ENCODE measurements around the gene ADARB1. TPM values are rescaled to one million over a fixed set of nuclear protein-coding genes. Genes with fewer than 3 reads are reported as not detected.

Gene ADARB1
- total and polyA plus RNA-seq, 9 of the 15 experiments (the other 6 are each of a cell fraction or from before 2014, with no cell fraction given): 6.7 to 16.0 (median 8.3) TPM

GRCh38 chr21:45064091-45064490 lies 10.3 kb upstream of the ADARB1 start:
- Histone ChIP-seq H3K79me2 (ENCODE audit: control insufficient read depth, insufficient read depth, low read length) (no peaks in the 10 kb centered on the region), H3K27ac (ENCODE audit: extremely low read depth, low read depth, low read length) (no peak overlapping the region), H3K4me3 (no peak overlapping the region), H2AFZ (ENCODE audit: low read depth, low read length) (no peak overlapping the region), H3K36me3 (ENCODE audit: control insufficient read depth, insufficient read depth, low read length) (no peaks in the 10 kb centered on the region), H4K20me1 (replicated peaks; ENCODE audit: control insufficient read depth, insufficient read depth, low read length) (peaks cover 8% of the 10 kb centered on the region), H3K4me2 (ENCODE audit: insufficient read depth, low read length) (no peak overlapping the region), H3K4me1 (replicated peaks in 1 of 2; ENCODE audit: control insufficient read depth in 2 of 2, insufficient read depth in 2 of 2, low read length in 2 of 2) (peaks cover 14 to 24% of the 10 kb centered on the region in 2 experiments; a peak in 4 of 5 replicates), H3K9me3 (replicated peaks; ENCODE audit: control insufficient read depth, insufficient read depth, low read depth, low read length) (no peaks in the 10 kb centered on the region), H3K9me1 (ENCODE audit: control insufficient read depth, insufficient read depth, low read length) (no peaks in the 10 kb centered on the region), H3K27me3 (ENCODE audit: control insufficient read depth in 2 of 2, insufficient read depth in 2 of 2, low read length in 2 of 2) (peaks cover 7 to 22% of the 10 kb centered on the region in 2 experiments; a peak in 4 of 5 replicates), H3K9ac (ENCODE audit: insufficient read depth in 1 of 2, low read depth in 2 of 2, low read length in 2 of 2) (no peak overlapping the region)
- BruUV-seq (replicated peaks): no TSS peak
- CTCF ChIA-PET (ENCODE audit: low intra/inter-chr PET ratio): no interaction called here
- ATAC-seq: no peak
- POLR2A ChIA-PET: interaction anchor here (0.6 to 2.1 kb wide), 4 partner anchors 9 to 685 kb away, joined by 3 to 6 read pairs (median 3); no protein-coding TSS in a partner anchor
- 50% methylated on average over 7 of the region's 8 CpGs for WGBS (ENCODE audit: insufficient coverage, low coverage, missing lambda C conversion rate)
- FAIRE-seq: no peak
- in situ Hi-C loops (cut with MboI) (no loop called here), intact Hi-C loops (cut with micrococcal nuclease) (no loop called here)
- no peak for DNase-seq (ENCODE audit: extremely low read depth in 1 of 4, low spot score in 3 of 4)
- TF ChIP-seq FOXJ3 (CRISPR knock-in tag; IDR thresholded peaks at IDR 0.05) (no peak), LARP7 (IDR thresholded peaks at IDR 0.05) (no peak), KAT7 (CRISPR knock-in tag; IDR thresholded peaks at IDR 0.05; ENCODE audit: borderline replicate concordance) (no peak), MYBL2 (IDR thresholded peaks at IDR 0.05; ENCODE audit: low read depth) (no peak), MYBL2 (CRISPR knock-in tag; IDR thresholded peaks at IDR 0.05; ENCODE audit: borderline replicate concordance) (no peak), WHSC1 (IDR thresholded peaks at IDR 0.05; ENCODE audit: low read length) (no peak), ASH1L (IDR thresholded peaks at IDR 0.05; ENCODE audit: borderline replicate concordance, low read depth, partially characterized antibody) (no peak), EP300 (IDR thresholded peaks at IDR 0.05; ENCODE audit: low read length) (no peak), ETV5 (CRISPR knock-in tag; IDR thresholded peaks at IDR 0.05; ENCODE audit: low read depth) (no peak), ZNF609 (CRISPR knock-in tag; IDR thresholded peaks at IDR 0.05; ENCODE audit: borderline replicate concordance) (no peak), MTA1 (IDR thresholded peaks at IDR 0.05; ENCODE audit: borderline replicate concordance) (no peak), RBM14 (IDR thresholded peaks at IDR 0.05; ENCODE audit: borderline replicate concordance, insufficient read depth, low read depth, low read length) (no peak), IRF1 (CRISPR knock-in tag; IDR thresholded peaks at IDR 0.05; ENCODE audit: borderline replicate concordance) (no peak), ZNF561 (CRISPR knock-in tag; conservative IDR thresholded peaks at IDR 0.05) (no peak), ARID3A (IDR thresholded peaks at IDR 0.05; ENCODE audit: borderline replicate concordance, low read depth, low read length) (no peak), CHD2 (IDR thresholded peaks at IDR 0.05; ENCODE audit: low read depth, low read length) (no peak), GATA2 (CRISPR knock-in tag; IDR thresholded peaks at IDR 0.05) (no peak)

All from K562 (cell line).